B cell (primary cell): ENCODE results near the gene CYTIP. TPM values are rescaled to one million over a fixed set of nuclear protein-coding genes. Genes with fewer than 3 reads are reported as not detected.
A peak's percentile ranks its signal among the peaks of the same experiment; 100 is the strongest.

ENCODE experiments used
- ATAC-seq: fragments of 200-7000 bp; cut with Tn5 transposase; one replicate; pipeline ENCODE4 v1.10.0; 2021; ENCODE audit warnings: low read depth, mild to moderate bottlenecking, moderate number of reproducible peaks, moderate library complexity
- CTCF ChIA-PET: fragments of 350-600 bp; sonication (Branson Sonifier 250); formaldehyde crosslinking; loops from one replicate; lab custom pipeline; 2021; ENCODE audit warnings: antibody characterized with exemption, inconsistent platforms; lab: Charles Lee
- POLR2A ChIA-PET: fragments of 350-600 bp; sonication (Branson Sonifier 250); formaldehyde crosslinking; loops from one replicate; lab custom pipeline; 2021; ENCODE audit warnings: antibody characterized with exemption; lab: Charles Lee
- DNase-seq: peaks from one replicate; pipeline ENCODE4 v3.0.0; 2013
- H2AFZ ChIP-seq: 2 replicates; pipeline ENCODE4 v1.6.1; 2012; ENCODE audit warnings: mild to moderate bottlenecking, low read depth, low read length; ENCODE audit not compliant: insufficient read depth, poor library complexity, severe bottlenecking
- H3K27ac ChIP-seq, 2 donors: 1 replicate in 1 of 2; 2 replicates in 1 of 2; pipeline ENCODE4 v1.5.1; 2012 to 2013; ENCODE audit warnings: low read length in 2 of 2, mild to moderate bottlenecking in 2 of 2, moderate library complexity in 1 of 2
- H3K27me3 ChIP-seq, 4 experiments: fragments of 200-600 bp in 1 of 4; sonication (generic) in 1 of 4; replicated peaks in 1 of 4; 1 replicate in 2 of 4; 2 replicates in 2 of 4; pipeline versions ENCODE4 v1.6.1 to v1.7.0; 2013 to 2016; ENCODE audit warnings: low read length in 3 of 4, mild to moderate bottlenecking in 2 of 4, mixed read lengths in 1 of 4, moderate library complexity in 1 of 4; ENCODE audit not compliant: insufficient read depth in 4 of 4, control insufficient read depth in 3 of 4; ENCODE audit errors: control extremely low read depth in 1 of 4
- H3K36me3 ChIP-seq, 2 experiments: replicated peaks in 1 of 2; 1 replicate in 1 of 2; 2 replicates in 1 of 2; pipeline versions ENCODE4 v1.6.1 to v1.7.1; 2013; ENCODE audit warnings: low read length in 1 of 2; ENCODE audit not compliant: insufficient read depth in 2 of 2, control insufficient read depth in 1 of 2; ENCODE audit errors: control extremely low read depth in 1 of 2, extremely low read depth in 1 of 2
- H3K4me1 ChIP-seq, 2 donors: fragments of 200-600 bp in 1 of 2; sonication (generic) in 1 of 2; 1 replicate in 1 of 2; 2 replicates in 1 of 2; pipeline versions ENCODE4 v1.5.1 to v1.6.1; 2013 to 2017; ENCODE audit warnings: low read length in 2 of 2; ENCODE audit not compliant: control insufficient read depth in 2 of 2, insufficient read depth in 2 of 2
- H3K4me2 ChIP-seq: replicated peaks from 2 replicates; pipeline ENCODE3; 2012; ENCODE audit warnings: mild to moderate bottlenecking, low read depth, low read length; ENCODE audit not compliant: poor library complexity, severe bottlenecking
- H3K4me3 ChIP-seq, 5 experiments: fragments of 200-600 bp in 1 of 5; sonication (generic) in 1 of 5; 1 replicate in 3 of 5; 2 replicates in 2 of 5; pipeline versions ENCODE4 v1.5.1 to v1.7.0; 2011 to 2016; ENCODE audit warnings: low read length in 4 of 5, mild to moderate bottlenecking in 4 of 5, low read depth in 2 of 5, control low read depth in 1 of 5, moderate library complexity in 1 of 5; ENCODE audit not compliant: insufficient read depth in 1 of 5; ENCODE audit errors: control extremely low read depth in 1 of 5, extremely low read depth in 1 of 5
- H3K79me2 ChIP-seq: fragments of 200-600 bp; sonication (generic); one replicate; pipeline ENCODE4 v1.6.0; 2016; ENCODE audit warnings: low read length; ENCODE audit not compliant: control insufficient read depth, insufficient read depth
- H3K9ac ChIP-seq: fragments of 200-600 bp; sonication (generic); 2 replicates; pipeline ENCODE4 v1.6.1; 2017; ENCODE audit warnings: mild to moderate bottlenecking, low read length, moderate library complexity
- H3K9me3 ChIP-seq, 3 donors: one replicate each; pipeline versions ENCODE4 v1.6.1 to v1.7.1; 2013; ENCODE audit warnings: low read length in 2 of 3; ENCODE audit not compliant: control insufficient read depth in 2 of 3, insufficient read depth in 1 of 3; ENCODE audit errors: control extremely low read depth in 1 of 3
- H4K20me1 ChIP-seq: 2 replicates; pipeline ENCODE4 v1.6.0; 2012; ENCODE audit warnings: mild to moderate bottlenecking, low read length; ENCODE audit not compliant: insufficient read depth, control insufficient read depth, poor library complexity, severe bottlenecking
- H3K27ac Mint-ChIP-seq: one replicate; pipeline ENCODE4 v1.8.0; 2021; ENCODE audit warnings: mixed read lengths
- H3K27me3 Mint-ChIP-seq: one replicate; pipeline ENCODE4 v1.8.0; 2021; ENCODE audit warnings: mixed read lengths
- H3K4me1 Mint-ChIP-seq: one replicate; pipeline ENCODE4 v1.8.0; 2021; ENCODE audit warnings: mixed read lengths
- H3K4me3 Mint-ChIP-seq: one replicate; pipeline ENCODE4 v1.8.0; 2021; ENCODE audit warnings: mixed read lengths
- H3K9me3 Mint-ChIP-seq: one replicate; pipeline ENCODE4 v1.8.0; 2022; ENCODE audit warnings: mixed read lengths; ENCODE audit not compliant: insufficient read depth
- CTCF ChIP-seq: fragments of 200-600 bp; IDR thresholded peaks from one replicate; pipeline ENCODE4 v1.8.0; 2022; ENCODE audit warnings: antibody characterized with exemption, mild to moderate bottlenecking
- EZH2 ChIP-seq: IDR thresholded peaks from 2 replicates; pipeline ENCODE4 v1.6.1; 2012; ENCODE audit warnings: borderline replicate concordance, low read depth, mild to moderate bottlenecking, moderate library complexity, low read length; ENCODE audit not compliant: insufficient read depth, poor library complexity, severe bottlenecking
- WGBS: methylation state at CpG from one replicate; pipeline ENCODE4 v1.1.5; 2013; ENCODE audit warnings: missing lambda C conversion rate; ENCODE audit not compliant: insufficient coverage; 5-methylcytosine and 5-hydroxymethylcytosine counted together
- intact Hi-C: fragments of 100-400 bp; cut with micrococcal nuclease; formaldehyde crosslinking; loops from one replicate; pipeline ENCODE4 v1.10.0; 2022
- polyA plus RNA-seq: library from polyadenylated mRNA; depleted of rRNA; stranded (reverse); fragments of >200 nt; gene quantifications from 2 replicates; pipeline ENCODE4 v1.2.3, GENCODE V29; 2012
- total RNA-seq, 2 donors: library from RNA; stranded (reverse); fragments of 120-200 nt in 1 of 2; gene quantifications; 1 replicate in 1 of 2; 2 replicates in 1 of 2; pipeline versions ENCODE4 v1.2.3 to v1.2.4, GENCODE V29; 2013 to 2022

The CYTIP gene
- total and polyA plus RNA-seq, 2 donors (not counting 1 experiment from before 2014, with no cell fraction given) = 73.0 to 327 TPM

DNA sequence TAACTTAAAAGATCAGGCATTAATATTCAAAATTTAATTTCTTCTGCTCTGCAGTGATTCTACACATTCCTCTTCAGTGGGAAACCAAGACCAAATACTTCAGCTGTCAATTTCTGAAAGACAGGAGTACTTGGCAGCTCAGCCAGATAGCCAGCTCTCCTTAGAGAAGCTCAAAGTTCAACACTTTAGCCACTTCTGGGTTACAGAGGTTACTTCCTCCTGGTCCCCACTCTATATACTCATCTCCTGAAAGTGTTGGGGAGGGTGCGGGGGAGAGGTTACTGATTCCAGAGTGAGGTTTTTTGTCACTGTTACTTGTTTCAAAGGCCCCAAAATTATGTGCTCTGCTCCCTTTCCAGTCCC, 4.1 kb downstream of the CYTIP start:
- WGBS = no CpG with 5 or more reads among the region's 1 CpG
- H3K9me3 Mint-ChIP-seq = no peaks in the 10 kb centered on the region
- ChIA-PET POLR2A (interaction anchor here (0.7 to 6.1 kb wide), 7 partner anchors 14 to 158 kb away, joined by 3 to 29 read pairs (median 4); no protein-coding TSS in a partner anchor), CTCF (interaction anchor here (0.9 to 3.4 kb wide), 21 partner anchors 8 to 157 kb away, joined by 3 to 52 read pairs (median 5); no protein-coding TSS in a partner anchor)
- Histone ChIP-seq H3K4me2 (peak overlapping the region; percentile 76), H3K4me3 (peak overlapping the region; percentile 82 to 98 (median 92)), H3K36me3 (peaks cover under 1 to 23% of the 10 kb centered on the region in 2 experiments), H3K9ac (peak overlapping the region; percentile 96), H3K27ac (peak overlapping the region; percentile 93 to 96), H3K9me3 (no peaks in the 10 kb centered on the region), H2AFZ (no peak overlapping the region), H4K20me1 (peaks cover 27% of the 10 kb centered on the region), H3K27me3 (no peaks in the 10 kb centered on the region), H3K79me2 (peaks cover 94% of the 10 kb centered on the region), H3K4me1 (peaks cover 58 to 63% of the 10 kb centered on the region in 2 donors)
- peak overlapping the region; percentile 95 for H3K27ac Mint-ChIP-seq
- no peaks in the 10 kb centered on the region for H3K27me3 Mint-ChIP-seq
- peaks cover 51% of the 10 kb centered on the region for H3K4me1 Mint-ChIP-seq
- intact Hi-C loops = loop anchor here (2.0 to 5.0 kb wide), 4 partner anchors 13 to 1098 kb away; no protein-coding TSS in a partner anchor
- no peak for TF ChIP-seq CTCF
- TF ChIP-seq EZH2 = no peak
- DNase-seq (peak; percentile 37), ATAC-seq (no peak)
- H3K4me3 Mint-ChIP-seq = peak overlapping the region; percentile 94
